NB4 (cell line): ENCODE results near the gene RELT.

Experiments used
- TF ChIP-seq, protein P1 (sequence below): IDR thresholded peaks from one replicate; pipeline ENCODE4 v1.5.1; 2012; ENCODE audit warnings: low read depth, low read length
- TF ChIP-seq, protein P2 (sequence below): IDR thresholded peaks from 2 replicates; pipeline ENCODE4 v1.6.1; 2011; ENCODE audit warnings: low read depth, low read length

DNA sequence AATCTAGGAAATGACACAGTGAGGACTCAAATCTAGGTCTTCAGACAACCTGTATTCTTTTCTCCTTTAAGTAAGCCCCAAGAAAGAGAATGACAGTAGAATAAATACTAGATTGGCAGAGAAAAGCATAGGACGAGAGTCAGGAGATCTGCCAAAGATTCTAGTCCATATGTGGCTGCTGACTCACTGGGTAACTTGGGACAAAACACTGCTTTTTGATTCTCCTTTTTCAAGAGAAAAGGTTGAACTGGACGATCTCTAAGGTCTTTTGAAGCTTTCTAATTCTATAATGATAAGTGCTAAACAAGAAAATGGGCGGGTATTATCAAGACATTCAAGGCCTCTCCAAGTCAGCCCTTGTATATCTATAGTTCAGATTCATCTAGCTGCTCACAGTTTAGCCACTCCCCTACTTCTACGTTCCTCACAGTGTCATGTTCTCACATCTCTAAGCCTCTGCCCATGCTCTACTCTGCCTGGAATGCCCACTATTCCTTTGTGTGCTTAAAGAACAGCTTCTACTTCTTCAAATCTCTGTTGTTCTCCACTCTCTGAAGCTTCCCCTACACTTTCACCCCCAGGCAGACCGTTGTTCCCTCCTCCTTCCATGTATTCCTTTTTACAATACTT lies 53.0 kb downstream of the RELT start:
- TF ChIP-seq, protein P1, sequence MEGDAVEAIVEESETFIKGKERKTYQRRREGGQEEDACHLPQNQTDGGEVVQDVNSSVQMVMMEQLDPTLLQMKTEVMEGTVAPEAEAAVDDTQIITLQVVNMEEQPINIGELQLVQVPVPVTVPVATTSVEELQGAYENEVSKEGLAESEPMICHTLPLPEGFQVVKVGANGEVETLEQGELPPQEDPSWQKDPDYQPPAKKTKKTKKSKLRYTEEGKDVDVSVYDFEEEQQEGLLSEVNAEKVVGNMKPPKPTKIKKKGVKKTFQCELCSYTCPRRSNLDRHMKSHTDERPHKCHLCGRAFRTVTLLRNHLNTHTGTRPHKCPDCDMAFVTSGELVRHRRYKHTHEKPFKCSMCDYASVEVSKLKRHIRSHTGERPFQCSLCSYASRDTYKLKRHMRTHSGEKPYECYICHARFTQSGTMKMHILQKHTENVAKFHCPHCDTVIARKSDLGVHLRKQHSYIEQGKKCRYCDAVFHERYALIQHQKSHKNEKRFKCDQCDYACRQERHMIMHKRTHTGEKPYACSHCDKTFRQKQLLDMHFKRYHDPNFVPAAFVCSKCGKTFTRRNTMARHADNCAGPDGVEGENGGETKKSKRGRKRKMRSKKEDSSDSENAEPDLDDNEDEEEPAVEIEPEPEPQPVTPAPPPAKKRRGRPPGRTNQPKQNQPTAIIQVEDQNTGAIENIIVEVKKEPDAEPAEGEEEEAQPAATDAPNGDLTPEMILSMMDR: no peak
- TF ChIP-seq, protein P2, sequence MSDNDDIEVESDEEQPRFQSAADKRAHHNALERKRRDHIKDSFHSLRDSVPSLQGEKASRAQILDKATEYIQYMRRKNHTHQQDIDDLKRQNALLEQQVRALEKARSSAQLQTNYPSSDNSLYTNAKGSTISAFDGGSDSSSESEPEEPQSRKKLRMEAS: no peak
